Brain microvascular endothelial cell (primary cell): ENCODE data around the gene PBRM1.
A peak's percentile ranks its signal among the peaks of the same experiment; 100 is the strongest.

ENCODE experiments used
- DNase-seq: peaks from one replicate; pipeline ENCODE4 v3.0.0-alpha.2; 2020
- H3K27ac ChIP-seq: fragments of 250-450 bp; sonication (Bioruptor Pico); 2 replicates; pipeline ENCODE4 v1.5.1; 2020; ENCODE audit warnings: mild to moderate bottlenecking, moderate library complexity
- H3K27me3 ChIP-seq: fragments of 250-450 bp; sonication (Bioruptor Pico); replicated peaks from 2 replicates; pipeline ENCODE4 v1.5.1; 2020; ENCODE audit warnings: mild to moderate bottlenecking
- H3K36me3 ChIP-seq: fragments of 250-450 bp; sonication (Bioruptor Pico); replicated peaks from 2 replicates; pipeline ENCODE4 v1.5.1; 2020; ENCODE audit warnings: mild to moderate bottlenecking
- H3K4me3 ChIP-seq: 2 replicates; pipeline ENCODE4 v1.5.1; 2011; ENCODE audit warnings: low read depth, mild to moderate bottlenecking, control low read depth, low read length, moderate library complexity
- in situ Hi-C: cut with HindIII; loops from 2 replicates; pipeline ENCODE4 v1.10.0; 2017; ENCODE audit warnings: low sequenced_read_pairs, low pct_ligation_motif_present
- TF ChIP-seq, protein P1 (sequence below): IDR thresholded peaks from 2 replicates; pipeline ENCODE4 v1.5.1; 2011; ENCODE audit warnings: low read depth, mild to moderate bottlenecking, moderate library complexity, low read length, control low read depth, inconsistent platforms; ENCODE audit errors: missing control alignments

The PBRM1 gene

DNA sequence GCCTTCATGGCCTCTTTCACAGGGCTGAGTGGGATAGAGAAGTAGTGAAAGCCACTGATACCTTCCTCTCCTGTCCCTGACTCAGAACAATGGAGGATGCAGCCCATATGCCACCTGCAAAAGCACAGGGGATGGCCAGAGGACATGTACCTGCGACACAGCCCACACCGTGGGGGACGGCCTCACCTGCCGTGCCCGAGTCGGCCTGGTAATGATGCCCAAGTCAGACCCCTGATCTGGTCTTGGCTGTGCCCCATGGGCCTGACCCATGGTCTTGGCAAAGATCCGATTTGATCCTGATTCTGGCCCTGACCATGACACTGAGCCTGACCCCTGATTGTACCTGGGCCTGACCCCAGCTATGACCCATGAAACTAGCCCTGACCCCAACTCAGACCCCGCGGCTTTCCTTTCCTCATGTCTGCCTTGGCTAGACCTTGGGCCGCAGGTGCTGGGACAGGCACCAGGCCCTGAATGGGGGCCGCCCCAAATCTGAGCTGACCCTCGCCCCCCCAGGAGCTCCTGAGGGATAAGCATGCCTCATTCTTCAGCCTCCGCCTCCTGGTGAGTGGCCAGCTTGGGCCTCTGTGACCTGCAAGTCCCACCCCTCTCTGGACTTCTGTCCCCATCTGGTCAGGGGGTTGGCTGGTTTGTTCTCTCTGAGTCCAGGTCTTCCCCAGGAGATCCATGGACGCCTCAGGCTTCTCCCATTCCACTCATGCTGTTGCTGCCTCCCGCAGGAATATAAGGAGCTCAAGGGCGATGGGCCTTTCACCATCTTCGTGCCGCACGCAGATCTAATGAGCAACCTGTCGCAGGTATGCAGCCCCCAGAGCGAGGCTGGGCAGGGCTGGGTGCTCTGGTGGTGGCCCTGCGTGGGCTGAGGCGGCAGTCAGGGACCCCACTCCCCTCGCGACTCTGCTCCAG lies 167.7 kb downstream of the PBRM1 start:
- no peaks in the 10 kb centered on the region for H3K27me3 ChIP-seq
- no peak for DNase-seq
- H3K27ac ChIP-seq: no peak overlapping the region
- H3K36me3 ChIP-seq: no peaks in the 10 kb centered on the region
- TF ChIP-seq, protein P1, sequence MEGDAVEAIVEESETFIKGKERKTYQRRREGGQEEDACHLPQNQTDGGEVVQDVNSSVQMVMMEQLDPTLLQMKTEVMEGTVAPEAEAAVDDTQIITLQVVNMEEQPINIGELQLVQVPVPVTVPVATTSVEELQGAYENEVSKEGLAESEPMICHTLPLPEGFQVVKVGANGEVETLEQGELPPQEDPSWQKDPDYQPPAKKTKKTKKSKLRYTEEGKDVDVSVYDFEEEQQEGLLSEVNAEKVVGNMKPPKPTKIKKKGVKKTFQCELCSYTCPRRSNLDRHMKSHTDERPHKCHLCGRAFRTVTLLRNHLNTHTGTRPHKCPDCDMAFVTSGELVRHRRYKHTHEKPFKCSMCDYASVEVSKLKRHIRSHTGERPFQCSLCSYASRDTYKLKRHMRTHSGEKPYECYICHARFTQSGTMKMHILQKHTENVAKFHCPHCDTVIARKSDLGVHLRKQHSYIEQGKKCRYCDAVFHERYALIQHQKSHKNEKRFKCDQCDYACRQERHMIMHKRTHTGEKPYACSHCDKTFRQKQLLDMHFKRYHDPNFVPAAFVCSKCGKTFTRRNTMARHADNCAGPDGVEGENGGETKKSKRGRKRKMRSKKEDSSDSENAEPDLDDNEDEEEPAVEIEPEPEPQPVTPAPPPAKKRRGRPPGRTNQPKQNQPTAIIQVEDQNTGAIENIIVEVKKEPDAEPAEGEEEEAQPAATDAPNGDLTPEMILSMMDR: peak; percentile 15
- in situ Hi-C loops: no loop called here
- H3K4me3 ChIP-seq: peak overlapping the region; percentile 17

DNA sequence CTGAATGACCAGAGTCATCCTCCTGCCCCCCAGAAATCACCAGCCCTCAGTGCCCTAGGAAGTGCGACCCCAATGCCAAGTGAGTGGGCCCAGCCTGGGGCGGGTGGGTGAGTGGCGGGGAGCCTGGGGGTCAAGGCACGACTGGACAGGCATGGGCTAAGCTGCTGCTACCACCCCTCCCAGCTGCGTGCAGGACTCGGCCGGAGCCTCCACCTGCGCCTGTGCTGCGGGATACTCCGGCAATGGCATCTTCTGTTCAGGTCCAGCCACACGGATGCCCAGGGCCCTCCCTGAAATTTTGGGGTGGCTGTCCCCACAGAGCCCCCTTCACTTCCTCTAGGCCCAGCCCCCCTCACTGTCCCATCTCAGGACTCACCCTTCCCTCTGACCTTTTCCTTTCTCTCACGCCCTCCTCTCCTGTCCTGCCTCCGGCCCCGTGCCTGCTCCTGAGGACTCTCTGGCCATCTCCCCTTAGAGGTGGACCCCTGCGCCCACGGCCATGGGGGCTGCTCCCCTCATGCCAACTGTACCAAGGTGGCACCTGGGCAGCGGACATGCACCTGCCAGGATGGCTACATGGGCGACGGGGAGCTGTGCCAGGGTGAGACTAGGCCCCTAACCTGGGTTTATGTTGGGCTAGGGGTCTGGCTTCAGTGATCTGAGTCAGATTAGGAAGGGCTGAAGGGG lies 169.1 kb downstream of the PBRM1 start:
- no peak overlapping the region for H3K27ac ChIP-seq
- H3K4me3 ChIP-seq: no peak overlapping the region
- no peaks in the 10 kb centered on the region for H3K36me3 ChIP-seq
- TF ChIP-seq, protein P1: no peak
- in situ Hi-C loops: no loop called here
- H3K27me3 ChIP-seq: no peaks in the 10 kb centered on the region
- no peak for DNase-seq

- no peaks in the 10 kb centered on the region for H3K36me3 ChIP-seq
- no peak overlapping the region for H3K27ac ChIP-seq
- in situ Hi-C loops: no loop called here
- no peaks in the 10 kb centered on the region for H3K27me3 ChIP-seq
- DNase-seq: no peak
- no peak overlapping the region for H3K4me3 ChIP-seq
- TF ChIP-seq, protein P1: no peak
Observed at GRCh38 chr3:52515192-52515591, 170.5 kb downstream of the PBRM1 start.

DNA sequence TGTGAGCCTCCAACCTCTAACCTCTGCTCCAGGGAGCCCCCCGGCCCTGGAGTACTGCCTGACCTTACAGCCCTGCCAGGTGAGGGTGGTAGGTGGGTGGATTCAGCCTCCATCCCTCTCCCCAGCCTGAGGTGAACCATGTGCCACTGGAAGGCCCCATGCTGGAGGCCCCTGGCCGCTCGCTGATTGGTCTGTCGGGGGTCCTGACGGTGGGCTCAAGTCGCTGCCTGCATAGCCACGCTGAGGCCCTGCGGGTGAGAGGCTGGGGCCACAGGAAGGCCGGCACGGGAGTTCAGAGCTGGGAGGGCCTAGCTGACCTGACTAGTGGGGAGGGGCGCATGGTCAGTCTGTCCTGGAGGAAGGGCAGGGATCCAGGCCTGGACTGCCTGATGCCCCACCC lies 171.1 kb downstream of the PBRM1 start:
- Histone ChIP-seq H3K4me3 (no peak overlapping the region), H3K36me3 (no peaks in the 10 kb centered on the region), H3K27me3 (no peaks in the 10 kb centered on the region), H3K27ac (no peak overlapping the region)
- no peak for DNase-seq
- TF ChIP-seq, protein P1: no peak
- in situ Hi-C loops: no loop called here

GRCh38 chr3:52513281-52513680 lies 172.4 kb downstream of the PBRM1 start:
- H3K36me3 ChIP-seq: no peaks in the 10 kb centered on the region
- no peak for DNase-seq

More at GRCh38 chr3:52513281-52513680, 172.4 kb downstream of the PBRM1 start:
- in situ Hi-C loops: no loop called here
- Histone ChIP-seq H3K27ac (no peak overlapping the region), H3K4me3 (no peak overlapping the region), H3K27me3 (no peaks in the 10 kb centered on the region)
- TF ChIP-seq, protein P1: no peak
